Effector CD4-positive, alpha-beta T cell (primary cell): Measurements from ENCODE around the gene CES4A.
A peak's percentile ranks its signal among the peaks of the same experiment; 100 is the strongest.
"Not testable (repeated sequence)": the region's sequence is repeated elsewhere in the genome, so short reads cannot be mapped to it uniquely, and the experiment has no call there.

Source experiments
- DNase-seq: peaks from one replicate; pipeline ENCODE4 v3.0.0-alpha.2; 2020

Gene CES4A

GRCh38 chr16:66958857-66959703 lies 29.3 kb upstream of the CES4A start:
- no peak for DNase-seq

- DNase-seq, result no peak
Observed at GRCh38 chr16:66959704-66960161, 28.7 kb upstream of the CES4A start.

GRCh38 chr16:66960270-66960669 lies 28.1 kb upstream of the CES4A start:
- DNase-seq, result no peak

- no peak for DNase-seq
Observed at GRCh38 chr16:66961065-66961744, 27.2 kb upstream of the CES4A start, which contains the start of gene CES3. CES3 (plus strand) TSS chr16:66961266; CDS start chr16:66961308, 42 bp downstream.

GRCh38 chr16:66961914-66962313 lies 26.5 kb upstream of the CES4A start:
- no peak for DNase-seq

GRCh38 chr16:66964049-66964448 lies 24.3 kb upstream of the CES4A start:
- no peak for DNase-seq

GRCh38 chr16:66968847-66969246 lies 19.5 kb upstream of the CES4A start:
- no peak for DNase-seq

GRCh38 chr16:66970775-66971720 lies 17.3 kb upstream of the CES4A start:
- no peak for DNase-seq

GRCh38 chr16:66972983-66973382 lies 15.4 kb upstream of the CES4A start:
- DNase-seq, result no peak

GRCh38 chr16:66973716-66974115 lies 14.7 kb upstream of the CES4A start:
- no peak for DNase-seq

- not testable (repeated sequence) for DNase-seq
Observed at GRCh38 chr16:66974156-66974931, 14.0 kb upstream of the CES4A start.

GRCh38 chr16:66974932-66975246 lies 13.5 kb upstream of the CES4A start:
- not testable (repeated sequence) for DNase-seq

GRCh38 chr16:66975302-66975893 lies 13.0 kb upstream of the CES4A start:
- no peak for DNase-seq

- DNase-seq, result no peak
Observed at GRCh38 chr16:66976746-66977145, 11.6 kb upstream of the CES4A start.

GRCh38 chr16:66977341-66978113 lies 10.9 kb upstream of the CES4A start:
- peak; percentile 89 for DNase-seq

- DNase-seq, result no peak
Observed at GRCh38 chr16:66979011-66979717, 9.2 kb upstream of the CES4A start.

GRCh38 chr16:66983033-66983432 lies 5.4 kb upstream of the CES4A start:
- DNase-seq, result no peak

- no peak for DNase-seq
Observed at GRCh38 chr16:66984892-66985311, 3.5 kb upstream of the CES4A start.

GRCh38 chr16:66986559-66986958 lies 1.8 kb upstream of the CES4A start:
- DNase-seq, result no peak

- DNase-seq, result no peak
Observed at GRCh38 chr16:66991545-66992077, 3.2 kb downstream of the CES4A start.
